Dedifferentiated amniotic fluid mesenchymal stem cell (primary cell): Measurements from ENCODE around the gene FCHSD2.
"Not testable (repeated sequence)": the region's sequence is repeated elsewhere in the genome, so short reads cannot be mapped to it uniquely, and the experiment has no call there.

Source experiments
- DNase-seq: peaks from one replicate; pipeline ENCODE4 v3.0.0-alpha.2; 2016; ENCODE audit errors: extremely low spot score

The FCHSD2 gene

DNA sequence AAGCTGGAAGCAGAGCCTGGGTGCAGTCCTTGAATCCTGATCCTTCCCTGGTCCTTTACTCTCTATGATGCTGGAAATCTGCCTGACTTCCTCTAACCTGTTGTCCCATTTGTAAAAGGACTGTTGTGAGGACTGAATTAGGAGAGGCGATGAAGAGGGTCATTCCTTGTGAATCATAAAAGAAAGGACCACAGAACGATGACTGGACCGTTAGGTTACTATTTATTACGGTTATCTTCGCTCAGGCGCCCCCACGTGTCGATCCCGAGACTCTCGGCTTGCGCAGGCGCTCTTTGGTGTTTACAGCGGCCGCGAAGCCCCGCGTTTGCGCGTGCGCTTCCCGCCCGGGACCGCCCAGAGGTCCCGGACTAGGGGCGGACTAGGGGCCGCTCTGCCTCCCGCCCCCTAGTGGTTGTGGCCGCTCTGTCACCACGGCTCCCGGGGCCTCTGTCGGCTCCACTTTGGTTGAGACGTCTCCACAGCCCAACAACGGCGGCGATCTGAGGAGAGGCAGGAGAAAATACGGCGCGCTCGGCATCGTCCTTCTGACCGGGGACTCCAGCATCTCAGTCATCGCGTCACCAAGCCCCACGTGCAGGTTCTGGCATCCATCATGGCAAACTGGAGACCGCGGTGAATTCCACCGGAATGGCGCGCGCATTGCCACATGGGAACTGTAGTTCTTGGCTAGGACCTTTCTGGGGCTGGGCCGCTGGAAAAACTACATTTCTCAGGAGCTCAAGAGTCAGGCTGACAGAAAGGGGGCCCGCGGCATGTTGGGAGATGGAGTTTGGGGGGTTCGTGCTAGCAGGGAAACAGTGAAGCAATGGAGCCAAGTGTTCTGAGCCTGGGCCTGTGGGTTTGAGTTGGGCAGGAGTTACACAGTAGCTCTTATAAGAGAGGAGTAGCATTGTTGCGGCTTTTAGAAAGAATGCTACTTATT lies 348.4 kb downstream of the FCHSD2 start, which contains the start of gene STARD10:
Gene STARD10 (minus strand): TSS at position 623 of the 943 bp plus-strand sequence. CDS start 12,866 bp downstream, outside the sequence.
- DNase-seq, result peak; percentile 95

DNA sequence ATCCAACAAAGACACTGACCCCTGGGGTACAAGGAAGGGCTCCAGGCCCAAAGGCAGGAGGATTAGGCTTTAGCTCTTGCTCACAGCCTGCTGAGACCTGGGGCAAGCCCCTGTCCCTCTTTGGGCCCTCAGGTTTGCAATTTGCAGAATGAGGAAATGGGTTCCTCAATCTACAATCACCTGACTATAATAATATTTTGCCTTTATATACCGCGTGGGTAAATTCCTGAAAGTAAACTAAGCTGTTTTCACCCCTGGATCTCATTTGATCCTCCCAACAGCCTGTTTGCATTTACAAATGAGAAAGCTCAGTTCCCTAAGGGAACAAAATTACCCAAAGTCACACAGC lies 349.1 kb downstream of the FCHSD2 start:
- DNase-seq, result no peak

DNA sequence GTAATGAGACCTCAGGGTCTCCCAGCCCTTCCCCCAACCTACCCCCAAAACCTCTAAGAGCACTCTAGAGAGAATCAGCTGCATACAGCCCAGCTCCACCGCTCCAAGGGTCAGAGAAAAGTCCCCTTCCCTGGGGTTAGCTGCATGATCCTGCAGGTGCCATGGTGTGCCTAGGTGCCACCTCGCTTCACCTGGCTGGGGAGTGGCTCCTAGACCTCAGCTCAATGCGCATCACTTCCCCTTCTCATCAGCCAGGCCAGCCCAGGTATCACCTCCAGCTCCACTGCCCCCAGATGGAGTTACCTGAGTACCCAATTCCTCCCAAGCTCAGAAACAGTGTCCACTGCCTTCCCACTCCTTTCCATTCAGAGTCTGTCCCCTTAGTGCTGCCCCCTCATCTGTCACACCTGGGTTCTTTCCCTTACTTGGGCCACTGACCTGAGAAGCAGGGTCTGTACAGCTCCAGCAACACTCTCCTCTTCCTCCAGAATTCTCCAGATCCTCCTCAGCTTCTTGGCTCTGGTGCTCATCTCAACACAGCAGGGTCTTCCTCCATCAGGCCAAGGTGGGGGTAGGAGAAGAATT lies 349.6 kb downstream of the FCHSD2 start:
- DNase-seq, result no peak

DNA sequence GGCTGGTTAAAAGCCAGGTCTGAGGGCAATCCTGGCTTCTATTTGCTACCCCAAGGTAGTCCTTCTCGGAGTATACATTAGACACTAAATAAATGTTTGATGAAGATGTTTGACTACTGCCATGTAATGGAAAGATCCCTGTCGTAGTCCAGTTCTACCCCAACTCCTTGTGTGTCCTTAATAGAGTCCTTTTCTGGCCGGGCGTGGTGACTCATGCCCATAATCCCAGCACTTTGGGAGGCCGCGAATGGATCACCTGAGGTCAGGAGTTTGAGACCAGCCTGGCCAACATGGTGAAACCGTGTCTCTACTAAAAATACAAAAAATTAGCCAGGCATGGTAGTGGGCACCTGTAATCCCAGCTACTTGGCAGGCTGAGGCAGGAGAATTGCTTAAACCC lies 350.9 kb downstream of the FCHSD2 start:
- not testable (repeated sequence) for DNase-seq

DNA sequence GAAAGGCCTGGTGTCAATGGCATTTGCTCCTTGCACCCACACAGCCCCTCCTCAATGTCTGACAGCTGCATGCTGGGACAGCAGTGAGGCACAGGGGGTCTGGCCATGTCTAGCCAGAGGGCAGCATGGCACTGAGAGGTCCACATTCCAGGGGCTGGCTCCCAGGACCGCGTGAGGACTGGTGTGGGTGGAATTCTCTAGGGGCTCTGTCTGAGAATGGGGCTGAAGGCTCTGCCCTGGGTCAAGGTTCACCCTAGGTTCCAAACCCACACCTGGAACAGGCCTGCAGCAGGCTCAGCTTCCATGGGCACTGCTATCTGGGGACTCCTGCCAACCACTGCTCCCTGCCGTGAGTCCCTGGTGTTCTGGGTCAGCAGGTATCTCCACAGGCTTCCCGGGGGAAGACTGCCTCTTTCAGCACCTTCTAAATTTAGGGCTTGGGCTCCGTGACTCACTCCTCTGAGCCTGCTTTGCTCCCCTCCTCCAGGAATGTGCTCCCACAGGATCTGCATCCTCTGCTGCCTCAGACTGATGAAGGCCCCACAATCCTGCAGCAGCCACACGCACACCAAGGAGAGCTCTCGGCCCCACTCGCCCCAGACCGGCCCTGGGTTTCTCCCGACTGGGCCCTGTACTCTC lies 352.5 kb downstream of the FCHSD2 start:
- no peak for DNase-seq

DNA sequence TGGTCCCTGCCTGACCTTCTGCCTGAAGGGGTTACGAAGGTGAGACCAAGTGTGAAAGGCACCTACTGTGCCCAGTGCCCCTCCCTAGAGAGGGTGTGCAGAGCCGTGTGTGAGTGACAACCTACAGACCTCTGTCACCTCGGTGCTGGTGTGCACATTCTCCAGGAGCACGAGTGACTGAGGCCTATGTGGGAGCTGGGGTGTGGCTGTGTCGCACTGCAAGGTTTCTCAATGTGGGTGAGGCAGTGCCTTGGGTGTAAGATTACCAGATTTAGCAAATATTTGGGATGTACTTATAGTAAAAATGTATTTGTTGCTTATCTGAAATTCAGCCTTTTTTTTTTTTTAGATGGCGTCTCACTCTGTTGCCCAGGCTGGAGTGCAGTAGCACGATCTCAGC lies 353.9 kb downstream of the FCHSD2 start:
- no peak for DNase-seq

DNA sequence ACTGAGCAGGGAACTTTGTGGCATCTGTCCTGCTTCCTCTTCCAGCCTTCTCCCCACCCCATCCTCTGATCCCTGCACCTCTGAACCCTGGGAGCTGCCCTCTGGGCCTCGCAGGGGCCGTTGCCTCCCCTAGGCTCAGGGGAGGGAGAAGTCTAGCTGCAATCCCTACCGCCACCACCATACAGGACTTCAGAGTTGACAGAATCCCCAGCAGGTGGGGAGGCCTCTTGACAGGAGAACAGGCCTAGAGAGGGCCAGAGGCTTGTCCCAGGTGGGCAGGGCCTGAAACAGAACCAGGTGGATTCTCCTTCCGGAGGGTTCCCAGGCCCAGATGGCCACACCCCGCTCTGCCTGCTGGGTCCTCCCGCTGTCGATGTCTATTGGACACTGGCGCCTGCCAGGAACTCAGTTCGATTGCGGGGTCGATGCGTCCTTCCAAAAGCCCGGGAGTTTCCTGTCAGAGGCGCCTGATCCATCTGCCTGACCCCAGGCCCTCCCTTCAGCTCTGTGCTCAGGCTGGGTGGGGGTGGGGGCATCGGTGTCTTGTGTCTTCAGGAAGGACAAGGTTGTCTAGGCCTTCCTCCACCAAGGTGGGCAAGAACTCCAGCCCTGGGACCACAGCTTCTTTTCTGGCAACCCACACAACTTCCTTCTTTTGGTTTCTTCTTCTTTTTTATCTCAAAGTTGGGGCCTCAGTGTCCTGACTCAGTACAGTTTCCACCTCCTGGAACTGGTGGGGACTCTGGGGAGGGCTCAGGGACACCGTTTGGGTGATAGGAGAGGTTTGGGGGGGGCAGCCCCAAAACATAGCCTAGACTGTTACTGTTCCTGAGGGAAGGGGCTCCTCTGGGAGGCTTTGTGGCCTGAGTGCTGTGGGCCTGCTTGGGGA lies 354.7 kb downstream of the FCHSD2 start:
- no peak for DNase-seq
